NCI-H345 (cell line): ENCODE measurements around the gene GRAP.
A peak's percentile ranks its signal among the peaks of the same experiment; 100 is the strongest.
"Not testable (repeated sequence)": the region's sequence is repeated elsewhere in the genome, so short reads cannot be mapped to it uniquely, and the experiment has no call there.

Experiments used
- DNase-seq: peaks from one replicate; lab custom pipeline; 2025; lab: John Stamatoyannopoulos, UW

GRAP gene

DNA sequence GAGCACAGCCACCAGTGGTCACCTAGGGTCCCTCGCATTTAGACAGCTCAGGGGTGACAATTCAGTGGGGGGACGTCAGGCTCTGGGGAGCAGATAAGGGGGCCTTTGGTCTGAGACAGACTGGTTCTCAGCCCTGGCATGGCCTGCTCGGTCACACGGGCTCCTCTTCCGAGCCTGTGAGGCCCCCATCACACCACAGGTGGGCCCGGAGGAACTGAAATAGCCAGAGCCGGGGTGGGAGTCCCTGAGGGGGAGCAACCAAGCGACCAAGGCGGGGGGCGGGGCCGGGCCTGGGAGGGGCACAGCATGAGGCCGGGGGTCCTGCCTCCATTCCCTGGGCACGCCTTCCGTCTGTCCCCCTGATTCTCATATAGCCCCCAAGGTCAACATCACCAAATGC lies 4.4 kb downstream of the GRAP start:
- DNase-seq: not testable (repeated sequence)

DNA sequence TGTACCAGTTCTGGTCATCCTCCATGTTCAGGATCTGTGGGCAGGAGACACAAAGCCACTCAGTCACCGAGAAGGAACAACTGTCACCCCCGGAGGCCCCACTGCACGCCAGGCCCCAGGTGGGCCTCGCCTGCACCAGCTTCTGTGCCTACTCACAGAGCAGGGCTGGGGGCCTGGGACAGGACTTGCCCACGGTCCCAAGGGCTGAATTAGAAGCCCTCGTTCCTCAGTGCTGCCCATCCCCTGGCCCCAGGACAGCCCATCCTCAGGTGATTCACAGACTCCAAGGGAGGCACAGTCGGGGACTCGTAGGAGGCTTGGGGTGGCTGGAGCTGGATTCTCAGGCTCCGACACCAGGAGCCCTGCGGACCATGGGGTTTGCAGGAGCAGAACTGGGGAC lies 4.9 kb downstream of the GRAP start:
- not testable (repeated sequence) for DNase-seq

DNA sequence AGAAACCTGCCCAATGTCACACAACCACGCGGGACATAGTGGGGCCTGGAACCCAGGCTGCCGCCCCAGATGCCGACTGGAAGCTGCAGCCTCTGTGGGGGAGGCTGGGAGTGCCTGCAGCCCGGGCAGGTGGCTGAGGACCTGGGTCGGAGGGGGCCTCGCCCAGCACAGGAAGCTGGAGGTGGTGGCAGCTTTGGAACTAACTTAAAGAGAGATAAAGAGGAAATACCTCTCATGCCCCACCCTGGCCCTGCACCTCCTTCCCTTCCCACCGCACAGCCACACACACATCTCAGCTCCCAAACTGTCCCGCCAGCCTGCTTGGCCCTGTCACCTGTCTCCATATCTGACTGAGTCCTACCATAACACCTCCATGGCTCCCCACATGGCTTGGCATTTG lies 6.4 kb downstream of the GRAP start:
- DNase-seq: not testable (repeated sequence)

DNA sequence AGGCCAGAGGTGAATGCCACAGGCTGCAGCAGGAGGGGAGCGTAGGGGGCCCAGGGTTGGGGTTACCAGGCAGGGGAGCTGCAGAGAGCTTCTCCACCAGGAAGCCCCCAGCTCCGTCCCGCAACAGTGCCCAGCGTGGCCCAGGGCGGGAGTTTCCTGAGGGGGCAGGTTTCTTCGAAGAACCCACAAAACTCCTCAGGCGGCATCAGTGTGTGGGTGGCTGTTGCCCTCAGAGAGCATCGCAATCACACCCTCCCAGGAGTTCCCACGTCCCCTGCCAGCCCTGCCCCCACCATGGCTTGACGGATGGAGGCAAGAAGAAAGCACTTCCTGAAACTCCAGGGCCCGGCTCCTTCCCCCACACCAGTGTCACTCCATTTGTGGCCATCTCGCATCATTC lies 8.0 kb downstream of the GRAP start:
- not testable (repeated sequence) for DNase-seq

DNA sequence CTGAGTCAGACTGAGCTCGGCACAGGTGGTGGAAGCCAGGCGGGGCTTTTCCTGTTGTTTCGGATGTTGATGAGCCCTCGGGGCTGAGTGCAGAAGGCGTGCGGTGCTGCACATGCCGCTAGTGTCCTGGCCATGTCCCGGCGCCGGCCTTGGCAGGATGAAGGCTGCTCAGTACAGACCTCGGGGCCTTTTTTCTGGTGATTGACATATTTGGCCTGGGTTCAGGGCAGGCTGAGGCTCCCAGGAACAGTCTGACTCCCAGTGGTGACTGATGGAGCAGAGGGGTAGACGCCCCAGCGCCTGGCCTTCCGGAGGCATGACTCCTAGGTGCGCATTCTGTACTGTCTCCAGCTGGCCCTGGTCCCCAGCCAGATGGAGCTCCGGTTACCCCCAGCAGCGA lies 8.8 kb downstream of the GRAP start:
- DNase-seq: not testable (repeated sequence)

DNA sequence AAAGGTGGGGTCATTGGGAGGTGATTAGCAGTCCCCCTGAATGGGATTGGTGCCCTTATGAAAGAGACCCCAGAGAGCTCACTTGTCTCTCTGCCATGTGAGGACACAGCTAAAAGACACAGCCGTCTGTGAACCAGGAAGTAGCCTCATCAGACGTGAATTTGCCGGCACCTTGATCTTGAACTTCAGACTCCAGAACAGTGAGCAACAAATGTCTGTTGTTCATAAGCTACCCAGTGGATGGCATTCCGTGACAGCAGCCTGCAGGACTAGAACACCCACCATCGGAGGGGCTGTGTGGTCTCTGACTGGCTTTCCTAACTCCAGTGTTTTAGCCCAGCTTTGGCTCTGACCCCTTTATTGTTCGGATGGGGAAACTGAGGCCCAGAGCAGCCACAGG lies 9.2 kb downstream of the GRAP start:
- not testable (repeated sequence) for DNase-seq

DNA sequence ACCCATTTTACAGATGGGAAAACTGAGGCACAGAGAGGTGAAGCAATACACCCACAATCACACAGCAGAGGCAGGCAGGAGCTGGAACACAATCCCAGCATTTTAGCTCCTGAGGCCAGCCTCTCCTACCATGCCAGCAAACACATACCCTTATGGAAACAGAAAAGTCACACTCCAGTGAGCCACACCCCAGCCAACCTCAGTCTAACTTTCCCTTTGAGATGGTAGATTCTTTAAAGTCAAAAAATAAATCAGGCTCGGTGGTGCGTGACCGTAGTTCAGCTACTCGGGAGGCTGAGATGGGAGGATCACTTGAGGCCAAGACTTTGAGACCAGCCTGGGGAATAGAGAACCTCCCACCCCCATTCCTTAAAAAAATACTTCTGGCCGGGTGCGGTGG lies 10.6 kb downstream of the GRAP start:
- not testable (repeated sequence) for DNase-seq

DNA sequence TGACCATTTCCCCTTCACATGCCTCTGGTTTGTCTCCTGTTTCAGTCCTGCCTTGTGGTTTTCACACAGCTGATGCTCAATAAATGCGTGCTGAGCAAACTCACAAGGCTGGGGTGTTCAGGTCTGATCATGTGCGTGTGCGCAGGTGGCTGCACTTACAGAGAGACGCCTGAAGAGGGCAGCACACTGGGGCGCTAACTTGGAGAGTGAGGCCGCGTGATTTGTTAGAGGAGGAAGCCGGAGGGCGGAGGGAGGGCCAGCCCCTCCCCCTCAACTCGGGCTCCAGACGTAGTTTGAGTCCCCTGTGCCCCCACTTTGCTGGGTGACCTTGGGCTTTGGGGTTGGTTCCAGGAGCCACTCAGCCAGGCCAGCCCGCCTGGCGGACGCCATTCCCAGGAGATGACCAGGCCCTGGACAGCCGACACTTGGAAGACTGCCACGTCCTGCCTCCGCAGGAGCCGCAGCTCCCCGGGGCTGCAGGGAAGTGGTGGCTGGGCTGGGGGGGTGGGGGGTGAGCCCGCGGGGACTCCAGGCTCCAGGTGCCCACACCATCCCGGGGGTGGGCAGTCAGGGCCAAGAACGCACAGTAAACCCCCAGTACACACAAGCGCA lies 14.3 kb downstream of the GRAP start:
- not testable (repeated sequence) for DNase-seq

DNA sequence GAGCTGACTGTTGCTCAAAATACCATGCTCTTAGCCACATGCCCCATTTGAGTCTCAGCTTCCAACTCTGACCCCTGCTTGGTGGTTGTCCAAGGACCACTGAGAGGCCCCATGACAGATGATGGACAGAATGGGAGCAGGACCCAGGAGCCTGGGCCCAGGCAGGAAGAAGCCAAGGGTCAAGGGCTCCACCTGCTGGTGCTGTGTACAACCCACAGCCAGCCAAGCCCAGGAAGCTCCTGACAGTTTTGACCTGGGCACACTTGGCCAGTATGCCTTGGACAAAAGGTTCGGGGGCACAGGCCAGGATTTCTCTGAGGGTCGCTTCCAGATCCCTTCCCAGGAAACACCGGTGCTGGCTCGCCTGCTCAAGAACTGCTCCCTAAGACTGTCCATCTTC lies 15.0 kb downstream of the GRAP start:
- not testable (repeated sequence) for DNase-seq

DNA sequence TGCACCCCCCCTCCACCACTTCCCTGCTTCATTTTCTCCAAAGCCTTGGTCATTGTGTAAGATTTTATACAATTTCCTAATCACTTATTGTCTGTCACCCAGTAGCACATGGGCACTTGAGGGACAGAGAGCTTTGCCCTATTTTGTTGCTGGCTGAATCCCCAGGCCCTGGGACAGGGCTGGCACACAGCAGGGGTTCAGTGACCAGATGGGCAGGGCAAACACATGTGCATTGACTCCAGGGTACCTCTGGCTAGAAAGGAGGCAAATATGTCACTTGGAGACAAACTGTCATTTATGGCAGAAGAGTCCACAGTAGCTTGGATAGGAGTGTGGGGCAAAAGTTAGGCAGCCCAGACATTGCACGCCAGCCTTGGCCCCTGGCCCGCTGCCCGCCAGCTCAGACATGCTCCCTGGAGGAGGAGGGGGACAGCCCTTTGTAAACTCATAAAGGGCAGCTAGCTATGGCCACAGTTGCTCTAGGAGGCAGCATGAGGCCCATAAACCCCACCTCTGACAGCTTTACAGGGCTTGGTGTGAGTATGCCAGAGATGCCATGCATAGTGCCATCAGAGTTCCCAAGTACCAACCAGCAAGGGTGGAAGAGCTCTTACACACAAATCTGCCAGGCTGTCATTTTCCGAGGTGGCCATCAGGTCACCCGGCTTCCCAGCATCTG lies 15.8 kb downstream of the GRAP start:
- not testable (repeated sequence) for DNase-seq

DNA sequence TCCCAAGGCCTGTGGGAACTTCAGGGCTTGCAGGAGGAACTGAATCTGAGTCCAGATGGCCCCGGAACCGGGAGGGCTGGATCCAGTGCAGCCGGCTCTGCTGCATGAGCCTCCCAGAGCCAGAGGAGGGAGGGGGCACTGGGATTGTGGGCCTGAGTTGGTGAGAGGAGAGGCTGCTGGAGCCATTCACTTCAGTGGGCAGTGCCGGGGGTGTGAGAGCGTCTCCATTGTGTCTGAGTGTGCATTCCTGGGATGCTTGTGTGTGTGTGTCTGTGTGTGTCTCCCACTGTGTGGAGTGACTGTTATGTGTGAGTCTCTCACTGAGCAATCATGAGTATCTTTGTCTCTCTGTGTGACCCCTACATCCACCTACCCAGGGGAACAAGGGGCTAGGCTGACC lies 17.0 kb downstream of the GRAP start:
- DNase-seq: not testable (repeated sequence)

DNA sequence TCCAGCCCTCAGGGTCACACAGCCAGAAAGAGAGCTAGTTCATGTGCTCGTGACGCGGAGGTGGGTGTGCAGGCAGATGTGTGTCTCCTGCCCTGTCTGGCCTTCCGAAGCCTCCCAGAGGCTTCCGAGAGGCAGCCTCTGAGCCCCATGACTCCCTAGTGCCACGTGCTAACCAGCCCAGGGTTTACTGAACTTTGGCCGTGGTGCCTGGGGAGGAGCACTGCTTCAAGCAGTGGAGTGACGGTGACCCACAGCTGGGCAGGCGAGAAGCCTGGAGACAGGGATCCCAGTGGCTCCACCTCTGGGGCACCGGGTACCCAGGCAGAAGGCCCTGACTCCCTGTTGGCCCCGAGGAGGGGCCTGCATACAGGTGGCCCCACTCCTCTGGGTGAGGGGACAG lies 18.1 kb downstream of the GRAP start:
- not testable (repeated sequence) for DNase-seq

DNA sequence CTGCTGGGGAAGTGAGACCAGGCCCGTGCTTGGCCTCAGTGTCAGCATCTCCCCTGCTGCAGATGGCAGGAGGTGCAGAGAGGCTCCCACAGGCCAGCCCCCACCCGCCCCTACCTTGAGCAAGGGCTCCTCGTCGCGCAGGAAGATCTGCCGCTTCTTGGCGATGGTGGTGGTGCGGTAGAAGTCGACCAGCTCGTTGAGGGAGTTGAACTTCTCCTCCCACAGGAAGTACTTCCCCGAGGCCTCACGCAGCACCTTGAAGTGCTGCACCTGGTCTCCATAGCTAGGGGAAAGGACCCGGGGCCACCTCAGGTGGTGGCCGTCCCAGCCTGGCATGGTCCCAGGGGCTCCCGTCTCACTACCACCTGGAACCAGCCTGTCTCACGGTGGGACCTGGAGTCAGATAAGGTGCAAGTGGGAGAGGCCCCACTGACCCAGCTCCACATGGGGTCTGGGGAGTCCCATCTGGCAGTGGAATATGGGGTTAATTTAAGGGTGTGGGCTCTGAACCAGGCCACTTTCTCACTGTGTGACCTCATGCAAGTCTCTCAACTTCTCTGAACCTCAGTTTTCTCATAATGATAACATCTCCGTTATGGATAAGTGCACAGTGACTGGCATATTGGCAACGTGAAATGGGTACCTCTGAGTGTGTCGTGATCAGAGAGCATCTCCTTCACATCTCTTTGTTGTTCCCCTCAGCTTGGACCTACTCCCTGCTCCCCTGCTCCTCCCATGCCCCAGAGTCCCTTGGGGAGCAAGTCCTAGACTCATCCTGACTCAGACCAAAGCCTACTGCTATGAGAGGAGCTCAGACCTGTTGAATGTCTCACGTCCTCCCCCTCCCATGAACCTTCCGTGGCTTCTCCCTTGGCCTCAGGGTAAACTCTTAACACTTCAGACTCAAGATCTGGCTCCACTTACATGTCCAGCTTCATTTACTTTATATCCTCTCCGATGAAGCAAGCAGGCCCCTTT lies 22.4 kb downstream of the GRAP start:
- DNase-seq: no peak

DNA sequence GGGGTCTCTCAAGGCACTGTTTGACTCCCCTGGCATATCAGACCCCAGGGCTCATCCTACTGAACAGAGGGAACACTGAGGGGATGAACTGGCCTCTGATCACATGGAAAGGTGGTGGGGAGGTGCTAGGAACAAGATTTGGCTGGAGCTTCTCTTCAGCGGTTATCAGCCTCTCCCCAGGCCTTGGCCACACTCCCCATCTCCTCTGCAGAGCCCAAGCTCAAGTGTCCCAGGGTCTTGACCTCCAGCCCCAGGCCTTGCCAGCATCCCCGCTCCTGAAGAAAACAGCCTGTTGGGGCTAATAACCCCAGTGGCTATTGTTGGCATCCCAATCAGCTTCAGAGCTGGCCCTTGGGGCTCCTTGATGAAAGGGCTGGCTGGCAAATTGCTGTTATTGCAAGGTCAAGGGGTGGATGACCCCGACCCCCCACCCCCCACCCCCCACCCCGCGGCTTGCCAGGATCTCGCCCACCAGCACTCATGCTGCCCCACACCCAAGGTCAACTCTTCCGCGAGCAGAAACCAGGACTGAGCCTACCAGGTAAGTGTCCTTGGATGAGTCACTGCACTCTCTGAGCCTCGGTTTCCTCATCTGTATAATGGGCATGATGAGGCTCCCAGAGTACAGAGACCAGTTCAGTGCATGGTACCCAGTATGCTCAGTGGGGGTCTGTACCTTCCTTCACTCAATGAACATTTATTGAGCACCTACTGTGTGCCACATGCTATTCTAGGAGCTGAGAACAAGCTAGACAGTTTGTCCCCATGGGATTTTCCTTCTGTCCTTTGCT lies 23.4 kb downstream of the GRAP start:
- DNase-seq: no peak

DNA sequence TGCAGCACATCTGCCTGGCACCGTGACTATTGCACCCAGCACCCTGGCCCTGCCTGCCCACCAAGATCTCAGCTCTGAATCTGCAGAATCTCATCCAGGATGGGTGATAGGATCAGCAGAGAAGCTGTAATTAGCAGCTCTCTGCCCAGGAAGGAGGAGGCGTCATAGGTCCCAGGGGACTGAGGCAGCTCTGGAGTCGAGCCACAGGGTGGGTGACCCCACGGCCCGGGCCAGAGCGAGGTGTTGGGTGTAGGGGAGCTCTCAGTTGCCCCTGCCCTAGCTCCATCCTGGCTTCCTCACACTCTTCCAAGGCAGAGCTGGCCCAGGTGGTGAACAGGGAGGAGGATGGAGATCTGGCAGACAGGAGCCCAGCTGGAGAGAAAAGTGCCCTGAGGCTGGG lies 24.0 kb downstream of the GRAP start:
- no peak for DNase-seq

DNA sequence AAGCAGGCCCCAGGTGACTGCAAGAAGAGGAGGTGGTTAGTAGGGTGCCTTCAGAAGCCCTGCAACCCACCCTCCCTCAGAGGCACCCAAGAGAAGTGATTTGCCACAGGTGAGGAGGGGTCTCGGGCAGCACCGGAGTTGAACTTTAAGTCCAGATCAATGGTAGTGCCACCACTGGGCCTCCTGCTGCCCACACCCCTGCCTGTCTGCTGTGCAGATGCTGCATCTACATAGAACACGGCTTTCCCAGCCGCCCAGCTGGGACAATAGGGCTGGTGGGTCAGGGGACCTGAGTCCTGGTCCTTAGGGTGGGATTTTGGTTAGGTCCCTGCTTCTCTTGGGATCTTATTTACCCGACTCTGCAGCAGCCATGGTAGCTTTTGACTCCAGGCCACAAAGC lies 24.6 kb downstream of the GRAP start:
- no peak for DNase-seq

DNA sequence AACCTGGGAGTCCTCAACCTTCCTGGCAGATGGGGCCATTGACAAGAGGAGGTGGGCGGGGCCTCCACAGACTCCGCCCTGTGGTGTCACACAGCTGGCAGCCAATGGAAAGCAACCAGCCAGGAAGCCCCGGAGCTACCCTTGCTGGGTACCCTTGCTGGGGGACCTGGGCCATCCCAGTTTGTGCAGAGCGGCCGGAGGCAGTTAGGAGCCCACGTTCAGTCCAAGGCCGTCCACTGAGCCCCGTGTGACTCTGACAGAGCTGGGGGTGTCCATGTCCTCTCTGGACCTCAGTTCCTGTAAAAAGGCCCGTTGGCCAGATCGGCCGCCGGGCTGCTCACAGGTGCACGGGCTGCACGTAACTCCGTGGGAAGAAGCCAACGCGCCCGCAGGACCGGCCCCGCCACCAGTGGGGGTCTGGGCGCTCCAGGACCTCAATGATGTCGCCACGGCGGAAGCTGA lies 25.1 kb downstream of the GRAP start:
- DNase-seq: no peak

DNA sequence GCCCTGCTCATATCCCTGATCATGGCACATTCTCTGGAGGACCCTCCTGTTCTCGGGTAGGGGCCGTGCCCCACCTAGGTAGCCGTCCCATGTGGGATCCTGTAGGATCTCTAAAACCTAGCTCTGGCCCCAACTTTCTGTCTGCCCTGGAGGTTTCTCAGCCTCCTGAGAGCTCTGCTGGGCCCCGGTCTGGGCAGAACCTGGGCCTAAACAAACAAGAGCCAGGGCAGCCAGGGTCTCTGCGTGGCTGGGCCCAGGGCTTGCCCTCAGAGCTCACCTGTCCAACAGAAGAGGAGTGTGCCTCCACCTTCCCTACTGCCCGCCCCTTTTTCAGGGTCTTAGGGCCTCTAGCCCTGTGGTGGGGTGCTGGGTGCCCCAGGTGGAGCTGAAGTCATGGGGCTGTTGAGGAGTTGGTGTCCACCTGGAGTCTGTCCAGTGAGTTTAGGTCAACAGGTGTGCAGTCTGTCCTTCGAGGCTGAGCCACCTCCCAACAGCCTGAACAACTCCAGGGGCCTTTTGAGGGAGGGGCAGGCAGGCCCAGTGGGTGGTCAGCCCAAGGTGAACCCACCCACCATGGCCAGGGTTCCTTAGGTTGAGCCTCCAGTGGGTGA lies 25.6 kb downstream of the GRAP start:
- not testable (repeated sequence) for DNase-seq

DNA sequence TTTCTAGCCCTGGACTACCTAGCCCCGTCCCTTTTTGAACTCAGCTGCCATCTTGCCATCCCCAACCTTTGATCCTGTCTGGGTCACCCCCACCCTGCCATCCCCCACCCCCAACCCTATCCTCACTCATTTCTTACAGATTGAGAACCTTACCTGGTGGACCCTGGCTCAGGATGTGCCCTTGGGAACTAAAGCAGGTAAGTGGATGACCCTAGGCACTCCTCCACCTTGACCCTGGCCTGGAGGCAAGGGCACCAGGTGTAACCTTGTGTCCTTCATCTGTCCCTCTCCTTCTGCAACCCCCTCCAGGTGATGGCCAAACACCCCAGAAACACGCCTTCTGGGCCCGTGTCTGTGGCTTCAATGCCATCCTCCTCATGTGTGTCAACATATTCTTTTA lies 26.7 kb downstream of the GRAP start:
- no peak for DNase-seq

DNA sequence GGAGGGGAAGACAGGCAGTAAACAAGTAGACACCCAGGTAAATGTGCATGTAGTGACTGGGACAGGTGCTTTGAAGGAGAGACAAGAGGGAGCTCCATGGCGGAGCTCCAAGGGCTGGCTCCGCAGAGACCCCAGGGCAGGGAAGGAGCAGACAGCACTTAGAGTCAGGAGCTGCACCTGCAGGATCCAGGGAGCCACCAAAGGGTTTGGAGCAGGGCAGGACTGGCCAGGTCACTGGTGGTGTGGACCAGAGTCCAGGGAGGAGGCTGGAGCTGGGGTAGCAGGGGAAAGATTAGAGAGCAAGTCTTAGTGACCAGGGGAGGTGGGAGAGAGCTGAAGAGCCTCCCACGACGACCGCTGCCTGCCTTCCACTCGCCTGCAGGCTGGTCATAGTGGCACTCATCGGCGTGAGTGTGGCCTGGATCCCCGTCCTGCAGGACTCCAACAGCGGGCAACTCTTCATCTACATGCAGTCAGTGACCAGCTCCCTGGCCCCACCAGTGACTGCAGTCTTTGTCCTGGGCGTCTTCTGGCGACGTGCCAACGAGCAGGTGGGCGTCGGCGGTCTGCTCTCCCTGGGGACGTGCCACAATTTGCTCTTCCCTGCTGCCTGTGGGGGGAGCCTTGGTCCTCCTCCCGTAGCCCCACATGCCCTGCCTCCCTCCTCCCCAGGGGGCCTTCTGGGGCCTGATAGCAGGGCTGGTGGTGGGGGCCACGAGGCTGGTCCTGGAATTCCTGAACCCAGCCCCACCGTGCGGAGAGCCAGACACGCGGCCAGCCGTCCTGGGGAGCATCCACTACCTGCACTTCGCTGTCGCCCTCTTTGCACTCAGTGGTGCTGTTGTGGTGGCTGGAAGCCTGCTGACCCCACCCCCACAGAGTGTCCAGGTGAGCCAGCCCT lies 27.5 kb downstream of the GRAP start:
- peak; percentile 16 for DNase-seq
